ACC112 (cell line): ENCODE measurements around the gene EGFLAM.
A peak's percentile ranks its signal among the peaks of the same experiment; 100 is the strongest.

Experiments used
- H2AFZ ChIP-seq: fragments of 200-600 bp; sonication (generic); one replicate; pipeline ENCODE4 v1.6.0; 2017; ENCODE audit warnings: antibody characterized with exemption, low read length; ENCODE audit not compliant: unreplicated experiment
- H3K27ac ChIP-seq: fragments of 200-600 bp; sonication (generic); 2 replicates; pipeline ENCODE4 v1.5.1; 2014; ENCODE audit warnings: low read depth, mild to moderate bottlenecking, antibody characterized with exemption, low read length, moderate library complexity
- H3K27me3 ChIP-seq: fragments of 200-600 bp; sonication (generic); 2 replicates; pipeline ENCODE4 v1.6.1; 2014; ENCODE audit warnings: mild to moderate bottlenecking, antibody characterized with exemption, low read length, moderate library complexity, mixed read lengths; ENCODE audit not compliant: insufficient read depth
- H3K36me3 ChIP-seq: fragments of 200-600 bp; sonication (generic); 2 replicates; pipeline ENCODE4 v1.6.1; 2016; ENCODE audit warnings: mild to moderate bottlenecking, antibody characterized with exemption, low read length, moderate library complexity, mixed read lengths; ENCODE audit not compliant: insufficient read depth
- H3K4me1 ChIP-seq: fragments of 200-600 bp; sonication (generic); one replicate; pipeline ENCODE4 v1.6.1; 2016; ENCODE audit warnings: low read length, mixed read lengths; ENCODE audit not compliant: insufficient read depth, unreplicated experiment, control insufficient read depth
- H3K4me3 ChIP-seq: fragments of 200-600 bp; sonication (generic); 2 replicates; pipeline ENCODE4 v1.5.1; 2014; ENCODE audit warnings: mild to moderate bottlenecking, low read depth, low read length
- H3K79me2 ChIP-seq: fragments of 200-600 bp; sonication (generic); one replicate; pipeline ENCODE4 v1.6.0; 2016; ENCODE audit warnings: low read length; ENCODE audit not compliant: control insufficient read depth, unreplicated experiment, insufficient read depth

EGFLAM gene

GRCh38 chr5:38426986-38427950 lies 168.9 kb downstream of the EGFLAM start:
- Histone ChIP-seq H3K4me3 (no peak overlapping the region), H3K27ac (no peak overlapping the region), H2AFZ (no peak overlapping the region), H3K79me2 (no peaks in the 10 kb centered on the region), H3K36me3 (no peaks in the 10 kb centered on the region), H3K4me1 (peaks cover 23% of the 10 kb centered on the region), H3K27me3 (no peaks in the 10 kb centered on the region)

- Histone ChIP-seq H3K4me1 (peaks cover 31% of the 10 kb centered on the region), H3K36me3 (no peaks in the 10 kb centered on the region), H3K79me2 (no peaks in the 10 kb centered on the region), H2AFZ (no peak overlapping the region), H3K27me3 (no peaks in the 10 kb centered on the region), H3K4me3 (no peak overlapping the region), H3K27ac (no peak overlapping the region)
Observed at GRCh38 chr5:38431242-38431853, 173.0 kb downstream of the EGFLAM start.

- Histone ChIP-seq H3K27me3 (no peaks in the 10 kb centered on the region), H3K36me3 (no peaks in the 10 kb centered on the region), H3K79me2 (no peaks in the 10 kb centered on the region), H3K27ac (no peak overlapping the region), H3K4me3 (no peak overlapping the region), H2AFZ (no peak overlapping the region), H3K4me1 (peaks cover 23% of the 10 kb centered on the region)
Observed at GRCh38 chr5:38433160-38433861, 175.0 kb downstream of the EGFLAM start.

GRCh38 chr5:38434966-38435705 lies 176.8 kb downstream of the EGFLAM start:
- Histone ChIP-seq H3K27me3 (no peaks in the 10 kb centered on the region), H3K4me1 (peaks cover 23% of the 10 kb centered on the region), H3K27ac (no peak overlapping the region), H3K4me3 (no peak overlapping the region), H2AFZ (no peak overlapping the region), H3K36me3 (no peaks in the 10 kb centered on the region), H3K79me2 (no peaks in the 10 kb centered on the region)

- Histone ChIP-seq H2AFZ (no peak overlapping the region), H3K4me1 (peaks cover 17% of the 10 kb centered on the region), H3K27ac (no peak overlapping the region), H3K27me3 (no peaks in the 10 kb centered on the region), H3K36me3 (no peaks in the 10 kb centered on the region), H3K79me2 (no peaks in the 10 kb centered on the region), H3K4me3 (no peak overlapping the region)
Observed at GRCh38 chr5:38438757-38439156, 180.4 kb downstream of the EGFLAM start.

GRCh38 chr5:38441453-38442246 lies 183.3 kb downstream of the EGFLAM start:
- H2AFZ ChIP-seq: no peak overlapping the region
- H3K27me3 ChIP-seq: no peaks in the 10 kb centered on the region
- H3K4me3 ChIP-seq: no peak overlapping the region
- H3K36me3 ChIP-seq: no peaks in the 10 kb centered on the region
- H3K4me1 ChIP-seq: peaks cover 14% of the 10 kb centered on the region
- peaks cover 10% of the 10 kb centered on the region for H3K79me2 ChIP-seq
- no peak overlapping the region for H3K27ac ChIP-seq

- H2AFZ ChIP-seq: no peak overlapping the region
- peaks cover 14% of the 10 kb centered on the region for H3K4me1 ChIP-seq
- no peak overlapping the region for H3K27ac ChIP-seq
- H3K4me3 ChIP-seq: no peak overlapping the region
- no peaks in the 10 kb centered on the region for H3K36me3 ChIP-seq
- H3K27me3 ChIP-seq: no peaks in the 10 kb centered on the region
- H3K79me2 ChIP-seq: peaks cover 15% of the 10 kb centered on the region
Observed at GRCh38 chr5:38442247-38442573, 183.9 kb downstream of the EGFLAM start.

- Histone ChIP-seq H3K79me2 (peaks cover 24% of the 10 kb centered on the region), H2AFZ (no peak overlapping the region), H3K27me3 (no peaks in the 10 kb centered on the region), H3K27ac (no peak overlapping the region), H3K36me3 (no peaks in the 10 kb centered on the region; the same call in 1 of the 2 replicates), H3K4me3 (no peak overlapping the region), H3K4me1 (peaks cover 23% of the 10 kb centered on the region)
Observed at GRCh38 chr5:38443390-38443789, 185.0 kb downstream of the EGFLAM start.

GRCh38 chr5:38445374-38446028 lies 187.1 kb downstream of the EGFLAM start:
- no peaks in the 10 kb centered on the region for H3K27me3 ChIP-seq
- peaks cover 24% of the 10 kb centered on the region for H3K79me2 ChIP-seq
- H3K4me1 ChIP-seq: peaks cover 26% of the 10 kb centered on the region
- H3K36me3 ChIP-seq: peaks cover 7% of the 10 kb centered on the region; the same call in 1 of the 2 replicates
- peak overlapping the region; percentile 80 for H3K27ac ChIP-seq
- H2AFZ ChIP-seq: peak overlapping the region; percentile 61
- H3K4me3 ChIP-seq: peak overlapping the region; percentile 88
